Activated CD4-positive, alpha-beta T cell treated with anti-CD3 and anti-CD28 coated beads for 4 hours (primary cell): Measurements from ENCODE around the gene GPX4.
A peak's percentile ranks its signal among the peaks of the same experiment; 100 is the strongest.

Experiments
- DNase-seq, 2 donors: peaks; one replicate each; pipeline ENCODE4 v3.0.0-alpha.2; 2020

The GPX4 gene

GRCh38 chr19:1103708-1104310 is at the start of gene GPX4:
Gene GPX4, plus strand, starts transcription at chr19:1103994. Its CDS starts 50 bp downstream, at chr19:1104044.
- peak; percentile 98 to 99 for DNase-seq

GRCh38 chr19:1054102-1055027 is 49.4 kb upstream of the GPX4 start:
- no peak for DNase-seq

GRCh38 chr19:1055028-1055425 is 48.8 kb upstream of the GPX4 start:
- no peak for DNase-seq

- DNase-seq: no peak
Measured at GRCh38 chr19:1055886-1056620, 47.7 kb upstream of the GPX4 start.

GRCh38 chr19:1057176-1057855 is 46.5 kb upstream of the GPX4 start:
- DNase-seq: peak; percentile 55 to 64

DNA sequence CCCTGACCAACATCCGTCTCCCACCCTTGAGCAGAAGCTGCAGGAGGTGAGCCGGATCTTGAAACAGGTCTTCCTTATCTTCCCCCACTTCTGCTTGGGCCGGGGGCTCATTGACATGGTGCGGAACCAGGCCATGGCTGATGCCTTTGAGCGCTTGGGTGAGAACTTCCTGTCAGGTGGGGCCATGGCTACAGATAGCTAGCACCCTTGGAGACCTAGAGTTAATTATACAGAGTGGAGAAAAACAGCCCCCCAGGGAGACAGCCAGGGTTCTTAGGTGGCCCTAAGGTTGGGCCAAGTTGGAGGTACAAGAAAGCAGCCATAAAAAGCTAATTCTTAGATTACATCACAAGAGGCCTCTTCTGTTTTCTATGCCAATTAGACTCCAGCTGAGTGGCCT is 45.7 kb upstream of the GPX4 start:
- DNase-seq: no peak

DNA sequence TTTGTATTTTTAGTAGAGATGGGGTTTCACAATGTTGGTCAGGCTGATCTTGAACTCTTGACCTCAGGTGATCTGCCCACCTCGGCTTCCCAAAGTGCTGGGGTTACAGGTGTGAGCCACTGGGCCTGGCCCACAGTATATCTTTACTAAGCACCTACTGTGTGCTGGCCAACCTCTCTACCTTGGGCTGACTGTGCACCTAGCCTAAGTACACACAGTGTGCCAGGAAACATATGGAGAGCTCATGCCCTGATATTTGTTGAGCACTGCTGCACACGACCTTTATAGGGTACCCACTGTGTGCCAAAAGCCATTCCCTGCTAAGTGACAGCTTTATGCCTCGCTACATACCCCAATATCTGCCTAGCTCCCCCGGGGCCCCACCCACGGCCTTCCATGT is 43.1 kb upstream of the GPX4 start:
- no peak for DNase-seq

DNA sequence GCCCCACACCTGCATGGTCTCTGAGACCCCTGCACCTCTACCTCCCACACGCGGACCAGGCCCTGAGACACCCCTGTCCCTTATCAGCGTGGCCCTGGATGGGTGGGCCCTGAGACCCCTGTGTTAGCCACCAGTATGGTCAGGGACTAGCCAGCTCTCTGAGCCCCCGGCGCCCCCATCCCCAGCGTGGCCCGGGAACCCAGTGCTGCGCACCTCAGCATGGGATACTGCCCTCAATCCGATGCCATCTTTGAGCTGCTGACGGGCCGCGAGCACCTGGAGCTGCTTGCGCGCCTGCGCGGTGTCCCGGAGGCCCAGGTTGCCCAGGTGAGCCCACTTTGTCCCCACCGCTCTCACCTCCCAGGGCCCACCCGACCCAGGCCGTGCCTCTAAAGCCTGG is 41.8 kb upstream of the GPX4 start:
- no peak for DNase-seq

DNA sequence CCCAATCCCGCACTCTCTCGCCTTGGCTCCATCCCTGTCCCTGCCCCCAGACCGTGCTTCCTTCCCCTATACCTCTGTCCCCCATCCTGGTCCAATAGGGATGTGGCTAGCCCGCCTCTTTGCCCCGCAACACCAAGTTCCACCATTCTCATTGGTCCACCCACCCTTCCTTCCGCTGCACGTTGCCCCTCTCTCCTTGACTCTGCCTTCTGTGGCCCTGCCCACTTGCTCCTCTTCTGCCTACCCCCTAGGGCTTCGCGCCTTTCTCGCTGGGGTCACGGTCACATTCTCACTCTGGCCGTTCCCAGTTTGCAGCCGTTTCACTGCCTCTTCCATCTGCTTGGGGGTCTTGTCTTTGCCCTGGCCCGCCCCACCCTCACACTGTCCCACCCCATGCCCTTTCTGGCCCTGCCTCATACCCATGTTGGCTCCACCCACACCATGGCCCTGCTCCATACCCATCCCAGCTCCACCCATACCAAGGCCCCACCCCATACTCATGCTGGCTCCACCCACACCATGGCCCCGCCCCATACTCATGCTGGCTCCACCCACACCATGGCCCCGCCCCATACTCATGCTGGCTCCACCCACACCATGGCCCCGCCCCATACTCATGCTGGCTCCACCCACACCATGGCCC is 41.3 kb upstream of the GPX4 start:
- DNase-seq: no peak

- DNase-seq: peak in 1 of 2 donors; percentile 57
Measured at GRCh38 chr19:1063030-1063908, 40.5 kb upstream of the GPX4 start.

DNA sequence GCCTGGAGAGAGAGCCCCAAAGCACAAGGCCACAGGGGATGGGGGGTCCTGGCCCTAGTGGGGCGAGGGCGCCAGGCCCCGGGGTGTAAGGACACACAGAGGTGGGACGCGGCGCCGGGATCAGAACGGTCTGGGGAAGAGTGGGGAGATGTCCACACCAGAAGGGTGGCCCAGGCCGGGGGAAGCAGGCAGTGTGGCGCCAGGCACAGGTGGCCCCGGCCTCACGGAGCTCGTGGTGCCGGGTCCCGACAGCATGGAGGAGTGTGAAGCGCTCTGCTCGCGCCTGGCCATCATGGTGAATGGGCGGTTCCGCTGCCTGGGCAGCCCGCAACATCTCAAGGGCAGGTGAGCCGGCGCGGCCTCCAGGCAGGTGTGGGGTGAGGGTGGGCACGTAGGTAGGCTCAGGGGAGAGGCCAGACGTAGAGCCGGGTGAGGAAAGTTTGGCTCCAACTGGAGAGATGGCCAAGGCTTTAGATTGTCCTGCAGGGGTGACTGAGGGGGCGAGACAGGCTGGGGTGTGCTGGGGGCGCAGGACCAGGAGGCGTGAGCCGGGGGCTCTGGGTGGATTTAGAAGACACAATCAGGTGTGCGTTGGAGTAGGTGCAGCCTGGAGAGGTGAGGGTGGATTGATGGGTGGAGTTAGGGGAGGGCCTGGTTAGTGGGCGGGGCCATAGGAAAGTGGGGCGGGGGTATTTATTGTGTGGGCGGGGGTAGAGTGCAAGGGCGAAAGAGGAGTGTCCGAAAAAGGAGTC is 39.7 kb upstream of the GPX4 start:
- DNase-seq: no peak

DNA sequence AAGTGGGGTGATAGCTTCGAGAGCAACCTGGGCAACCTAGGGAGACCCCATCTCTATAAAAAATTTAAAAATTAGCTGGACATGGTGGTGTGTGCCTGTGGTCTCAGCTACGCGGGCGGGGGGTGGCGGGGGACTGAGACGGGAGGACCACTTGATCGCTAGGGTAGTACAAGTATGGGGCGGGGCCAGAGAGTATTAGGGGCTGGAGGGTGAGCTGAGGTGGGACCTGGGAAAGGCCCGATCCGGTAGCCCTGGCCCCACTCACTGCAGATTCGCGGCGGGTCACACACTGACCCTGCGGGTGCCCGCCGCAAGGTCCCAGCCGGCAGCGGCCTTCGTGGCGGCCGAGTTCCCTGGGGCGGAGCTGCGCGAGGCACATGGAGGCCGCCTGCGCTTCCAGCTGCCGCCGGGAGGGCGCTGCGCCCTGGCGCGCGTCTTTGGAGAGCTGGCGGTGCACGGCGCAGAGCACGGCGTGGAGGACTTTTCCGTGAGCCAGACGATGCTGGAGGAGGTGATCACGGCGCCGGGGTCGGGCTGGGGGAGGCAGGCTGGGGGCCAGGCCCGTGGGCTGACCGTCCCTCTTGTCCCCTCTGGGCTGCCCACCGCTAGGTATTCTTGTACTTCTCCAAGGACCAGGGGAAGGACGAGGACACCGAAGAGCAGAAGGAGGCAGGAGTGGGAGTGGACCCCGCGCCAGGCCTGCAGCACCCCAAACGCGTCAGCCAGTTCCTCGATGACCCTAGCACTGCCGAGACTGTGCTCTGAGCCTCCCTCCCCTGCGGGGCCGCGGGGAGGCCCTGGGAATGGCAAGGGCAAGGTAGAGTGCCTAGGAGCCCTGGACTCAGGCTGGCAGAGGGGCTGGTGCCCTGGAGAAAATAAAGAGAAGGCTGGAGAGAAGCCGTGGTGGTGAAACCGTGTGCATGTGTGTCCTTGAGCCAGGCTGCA is 38.9 kb upstream of the GPX4 start:
- peak; percentile 69 to 74 for DNase-seq

DNA sequence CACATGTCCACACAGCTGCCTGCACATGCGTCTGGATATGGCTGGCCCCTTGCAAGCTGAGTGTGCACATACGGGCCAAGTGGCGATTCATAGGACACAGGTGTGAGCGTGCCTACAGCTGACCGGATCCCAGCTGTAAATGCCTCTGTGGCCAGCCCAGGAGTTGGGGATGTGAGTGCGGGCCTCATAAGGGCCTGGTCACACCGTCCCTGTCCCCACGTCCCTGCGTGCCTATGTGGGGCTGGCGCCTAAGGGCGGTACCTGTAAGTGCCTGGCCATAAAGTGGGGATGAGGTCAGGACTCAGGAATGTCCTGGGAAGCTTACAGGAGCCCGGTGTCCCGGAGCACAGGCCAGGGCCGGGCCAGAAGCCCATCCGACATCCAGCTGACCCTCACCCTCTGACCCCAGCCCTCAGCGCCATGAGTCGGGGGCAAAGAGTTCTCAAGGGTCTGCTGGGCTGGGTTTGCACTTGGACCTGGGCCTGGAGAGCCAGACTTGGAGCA is 38.1 kb upstream of the GPX4 start:
- DNase-seq: no peak

- DNase-seq: no peak
Measured at GRCh38 chr19:1066251-1066747, 37.5 kb upstream of the GPX4 start.

DNA sequence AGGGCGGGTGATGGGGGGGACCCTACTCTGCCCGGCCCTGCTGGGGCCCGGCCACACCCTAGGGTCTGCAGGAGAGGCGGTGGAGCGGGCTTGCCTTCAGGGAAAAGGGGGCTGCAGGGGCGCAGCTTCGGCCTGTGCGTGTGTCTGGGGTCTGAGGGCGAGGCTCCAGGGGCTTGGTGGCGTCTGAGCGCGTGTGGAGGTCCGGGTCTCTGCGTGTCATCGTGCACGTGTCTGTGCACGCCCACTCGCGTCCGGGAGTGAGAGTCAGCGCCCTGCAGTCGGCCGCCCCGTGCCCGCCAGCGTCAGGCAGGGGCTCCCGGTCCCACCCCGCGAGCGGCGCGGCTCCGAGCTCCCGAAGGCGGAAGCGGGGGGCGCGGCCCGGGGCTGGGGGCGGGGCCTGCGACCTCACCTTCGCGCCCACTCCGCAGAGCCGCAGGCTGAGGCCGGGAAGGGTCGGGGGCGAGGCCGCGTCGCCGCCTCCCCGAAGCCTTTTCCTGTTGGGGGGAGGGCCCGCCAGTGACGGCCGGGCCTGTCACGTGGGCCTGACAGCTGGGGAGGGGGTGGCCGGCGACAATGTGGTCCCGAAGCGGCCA is 37.0 kb upstream of the GPX4 start, which contains the start of gene ARHGAP45:
Gene ARHGAP45, plus strand, starts transcription at position 420 of the 593 bp plus-strand sequence. CDS start 239 bp downstream, outside the sequence.
- DNase-seq: peak; percentile 77 to 84

DNA sequence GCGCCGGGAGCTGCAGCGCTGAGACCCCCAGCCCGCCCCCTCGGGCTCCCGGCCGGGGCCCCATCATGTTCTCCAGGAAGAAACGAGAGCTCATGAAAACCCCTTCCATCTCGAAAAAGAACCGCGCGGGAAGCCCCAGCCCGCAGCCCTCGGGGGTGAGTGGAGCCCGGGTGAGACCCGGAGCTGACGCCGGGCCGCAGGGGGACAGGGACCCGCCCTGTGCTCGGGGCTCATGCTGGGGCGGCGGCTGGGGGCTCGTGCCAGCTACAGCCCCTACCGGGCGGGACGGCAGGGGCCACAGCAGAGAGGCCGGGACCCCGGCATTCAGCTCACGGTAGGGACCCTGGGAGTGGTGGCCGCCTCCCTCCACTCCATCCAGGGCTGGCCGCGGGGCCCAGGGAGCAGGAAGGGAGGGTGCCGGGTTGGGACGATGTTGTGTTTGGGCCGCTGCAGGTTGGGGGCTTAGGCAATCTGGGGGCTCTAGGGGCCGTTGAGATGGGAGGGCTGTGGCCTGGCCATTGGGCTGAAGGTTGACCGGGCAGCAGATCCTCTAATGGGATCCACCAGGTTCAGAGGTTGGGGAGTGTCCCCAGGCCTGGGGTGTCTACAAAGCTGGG is 36.3 kb upstream of the GPX4 start:
- DNase-seq: no peak

DNA sequence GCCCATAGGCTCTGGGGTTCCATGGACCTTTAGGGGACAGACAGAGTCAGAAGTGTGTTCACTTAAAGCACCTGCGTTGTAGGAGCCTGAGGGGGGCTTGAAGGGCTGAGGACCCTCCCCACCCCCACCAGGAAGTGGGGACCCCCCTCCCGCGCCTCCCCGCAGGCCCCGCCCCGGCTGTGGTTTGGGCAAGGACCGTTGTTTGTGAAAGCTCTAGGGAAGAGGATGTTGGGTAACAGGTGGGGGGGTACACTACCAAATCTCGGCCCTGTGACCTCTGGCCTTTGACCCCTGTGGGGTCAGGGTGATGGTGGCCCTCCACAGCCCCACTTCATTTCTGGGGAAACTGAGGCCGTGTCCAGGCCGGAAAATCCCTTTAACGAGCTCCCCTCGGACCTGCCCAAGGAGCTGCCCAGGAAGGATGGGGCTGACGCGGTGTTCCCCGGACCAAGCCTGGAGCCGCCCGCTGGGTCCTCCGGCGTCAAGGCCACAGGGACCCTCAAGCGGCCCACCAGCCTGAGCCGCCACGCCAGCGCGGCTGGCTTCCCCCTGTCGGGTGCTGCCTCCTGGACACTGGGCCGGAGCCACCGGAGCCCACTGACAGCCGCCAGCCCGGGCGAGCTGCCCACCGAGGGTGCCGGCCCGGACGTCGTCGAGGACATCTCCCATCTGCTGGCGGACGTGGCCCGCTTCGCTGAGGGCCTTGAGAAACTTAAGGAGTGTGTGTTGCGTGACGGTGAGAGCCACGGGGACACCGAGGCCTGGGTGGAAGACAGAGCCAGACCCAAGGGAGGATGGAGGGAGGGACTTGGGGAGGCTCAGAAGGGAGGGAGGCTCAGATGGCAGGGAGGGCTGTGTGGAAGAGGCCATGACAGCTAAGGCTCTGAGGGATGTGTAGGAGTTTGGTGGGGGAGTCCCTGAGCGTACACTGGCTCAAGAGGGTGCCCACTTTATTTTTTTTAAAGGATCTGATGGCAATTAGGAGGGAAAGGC is 35.5 kb upstream of the GPX4 start:
- peak; percentile 57 to 60 for DNase-seq
